Measurements from ENCODE around the gene MICAL3. TPM values are rescaled to one million over a fixed set of nuclear protein-coding genes. Genes with fewer than 3 reads are reported as not detected.

MICAL3 gene
- total RNA-seq, 1 donor from 2014 or later: 54.8 TPM

GRCh38 chr22:17818649-17819048 is 205.7 kb downstream of the MICAL3 start:
- no peak for DNase-seq (ENCODE audit: low spot score, unreplicated experiment)

GRCh38 chr22:17818180-17818579 is 206.2 kb downstream of the MICAL3 start:
- Mint-ChIP-seq H3K4me3 (ENCODE audit: low read depth) (no peak overlapping the region), H3K36me3 (ENCODE audit: insufficient read depth) (peaks cover 5% of the 10 kb centered on the region), H3K27me3 (no peaks in the 10 kb centered on the region), H3K4me1 (ENCODE audit: low read depth) (no peaks in the 10 kb centered on the region), H3K9me3 (ENCODE audit: low read depth) (no peaks in the 10 kb centered on the region), H3K27ac (no peak overlapping the region)
- DNase-seq (ENCODE audit: low spot score, unreplicated experiment): no peak
- no peak for TF ChIP-seq CTCF (IDR thresholded peaks at IDR 0.05; ENCODE audit: unreplicated experiment)

More at GRCh38 chr22:17818649-17819048, 205.7 kb downstream of the MICAL3 start:
- peaks cover 5% of the 10 kb centered on the region for H3K36me3 Mint-ChIP-seq (ENCODE audit: insufficient read depth)
- H3K4me3 Mint-ChIP-seq (ENCODE audit: low read depth): no peak overlapping the region
- no peaks in the 10 kb centered on the region for H3K4me1 Mint-ChIP-seq (ENCODE audit: low read depth)
- H3K27me3 Mint-ChIP-seq: no peaks in the 10 kb centered on the region
- H3K27ac Mint-ChIP-seq: no peak overlapping the region
- no peaks in the 10 kb centered on the region for H3K9me3 Mint-ChIP-seq (ENCODE audit: low read depth)
- TF ChIP-seq CTCF (IDR thresholded peaks at IDR 0.05; ENCODE audit: unreplicated experiment): no peak

- no peak for TF ChIP-seq CTCF (IDR thresholded peaks at IDR 0.05; ENCODE audit: unreplicated experiment)
- Mint-ChIP-seq H3K36me3 (ENCODE audit: insufficient read depth) (peaks cover 5% of the 10 kb centered on the region), H3K27me3 (no peaks in the 10 kb centered on the region), H3K4me1 (ENCODE audit: low read depth) (no peaks in the 10 kb centered on the region), H3K9me3 (ENCODE audit: low read depth) (no peaks in the 10 kb centered on the region), H3K4me3 (ENCODE audit: low read depth) (no peak overlapping the region), H3K27ac (no peak overlapping the region)
- DNase-seq (ENCODE audit: low spot score, unreplicated experiment): no peak
These were observed 206.8 kb downstream of the MICAL3 start for GRCh38 chr22:17817511-17818065.

GRCh38 chr22:17817079-17817478 is 207.3 kb downstream of the MICAL3 start:
- no peak for TF ChIP-seq CTCF (IDR thresholded peaks at IDR 0.05; ENCODE audit: unreplicated experiment)
- H3K27ac Mint-ChIP-seq: no peak overlapping the region
- H3K4me1 Mint-ChIP-seq (ENCODE audit: low read depth): no peaks in the 10 kb centered on the region
- DNase-seq (ENCODE audit: low spot score, unreplicated experiment): no peak
- H3K36me3 Mint-ChIP-seq (ENCODE audit: insufficient read depth): peaks cover 5% of the 10 kb centered on the region
- no peak overlapping the region for H3K4me3 Mint-ChIP-seq (ENCODE audit: low read depth)
- no peaks in the 10 kb centered on the region for H3K27me3 Mint-ChIP-seq
- H3K9me3 Mint-ChIP-seq (ENCODE audit: low read depth): no peaks in the 10 kb centered on the region

- H3K27ac Mint-ChIP-seq: no peak overlapping the region
- no peaks in the 10 kb centered on the region for H3K4me1 Mint-ChIP-seq (ENCODE audit: low read depth)
- no peak for TF ChIP-seq CTCF (IDR thresholded peaks at IDR 0.05; ENCODE audit: unreplicated experiment)
- H3K4me3 Mint-ChIP-seq (ENCODE audit: low read depth): no peak overlapping the region
- DNase-seq (ENCODE audit: low spot score, unreplicated experiment): no peak
- no peaks in the 10 kb centered on the region for H3K9me3 Mint-ChIP-seq (ENCODE audit: low read depth)
- H3K36me3 Mint-ChIP-seq (ENCODE audit: insufficient read depth): peaks cover 5% of the 10 kb centered on the region
- H3K27me3 Mint-ChIP-seq: no peaks in the 10 kb centered on the region
These were observed 207.7 kb downstream of the MICAL3 start for GRCh38 chr22:17816649-17817048.
